ENCODE measurements around the gene RNF19B.
"Not testable (repeated sequence)": the region's sequence is repeated elsewhere in the genome, so short reads cannot be mapped to it uniquely, and the experiment has no call there.

RNF19B gene

DNA sequence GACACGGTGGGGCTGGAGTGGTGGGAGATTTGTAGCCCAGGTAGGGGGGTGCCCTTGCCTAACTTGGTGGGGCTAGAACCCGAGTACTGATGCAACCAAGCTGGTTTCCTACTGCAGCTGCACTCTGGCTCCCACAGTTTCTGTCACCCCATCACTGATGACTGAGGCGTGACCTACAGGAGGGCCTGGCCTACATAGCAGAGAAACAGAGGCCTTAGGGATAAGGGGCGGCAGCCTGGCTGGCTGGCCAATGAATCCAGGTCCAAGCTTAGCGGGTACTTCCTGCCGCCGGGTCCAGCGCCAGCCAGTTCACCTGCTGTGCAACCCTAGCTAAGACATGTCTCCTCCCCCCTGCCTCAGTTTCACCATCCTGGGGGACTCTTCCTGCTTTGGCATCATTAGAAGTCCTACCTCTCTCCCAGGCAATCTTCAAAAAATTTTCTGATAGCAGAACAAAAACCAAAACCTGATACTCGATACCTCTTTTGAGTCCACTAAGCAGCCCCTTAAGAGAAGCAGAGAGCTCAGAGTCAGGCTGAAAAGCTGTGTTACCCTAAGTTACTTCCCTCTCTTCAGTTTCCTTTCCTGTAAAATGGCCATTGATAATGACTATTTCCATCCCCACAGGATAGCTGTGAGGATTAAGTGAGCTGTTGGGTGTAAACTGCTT is 27.3 kb upstream of the RNF19B start:
- no peak for ATAC-seq

DNA sequence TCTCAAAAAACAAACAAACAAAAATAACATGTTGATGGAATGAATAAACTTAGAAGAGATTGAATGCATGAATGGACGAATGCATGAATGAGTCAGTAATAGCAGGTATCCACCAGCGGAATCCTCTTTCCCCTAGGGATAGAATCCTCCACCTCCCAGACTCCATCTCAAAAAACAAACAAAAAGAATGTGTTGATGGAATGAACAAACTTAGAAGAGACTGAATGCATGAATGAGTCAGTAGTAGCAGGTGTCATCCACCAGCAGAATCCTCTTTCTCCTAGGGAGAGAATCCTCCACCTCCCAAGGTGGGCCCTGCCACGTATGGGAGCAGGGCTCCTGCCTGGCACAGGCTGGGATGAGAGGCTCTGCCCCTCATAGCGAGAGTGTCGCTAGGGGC is 26.8 kb upstream of the RNF19B start:
- no peak for ATAC-seq

DNA sequence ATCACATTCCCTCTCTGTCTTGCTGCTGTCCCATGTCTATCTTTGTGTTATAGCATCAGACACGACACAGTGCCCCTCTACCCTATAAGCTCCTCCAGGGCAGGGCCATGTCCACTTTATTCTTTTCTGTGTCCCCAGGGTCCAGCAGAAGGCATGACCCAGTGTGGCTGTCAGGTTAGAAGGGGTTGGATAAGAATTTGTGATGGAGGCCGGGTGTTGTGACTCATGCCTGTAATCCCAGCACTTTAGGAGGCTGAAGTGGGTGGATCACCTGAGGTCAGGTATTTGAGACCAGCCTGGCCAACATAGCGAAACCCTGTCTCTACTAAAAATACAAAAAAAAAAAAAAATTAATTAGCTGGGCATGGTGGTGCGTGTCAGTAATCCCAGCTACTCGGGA is 26.3 kb upstream of the RNF19B start:
- ATAC-seq = no peak

DNA sequence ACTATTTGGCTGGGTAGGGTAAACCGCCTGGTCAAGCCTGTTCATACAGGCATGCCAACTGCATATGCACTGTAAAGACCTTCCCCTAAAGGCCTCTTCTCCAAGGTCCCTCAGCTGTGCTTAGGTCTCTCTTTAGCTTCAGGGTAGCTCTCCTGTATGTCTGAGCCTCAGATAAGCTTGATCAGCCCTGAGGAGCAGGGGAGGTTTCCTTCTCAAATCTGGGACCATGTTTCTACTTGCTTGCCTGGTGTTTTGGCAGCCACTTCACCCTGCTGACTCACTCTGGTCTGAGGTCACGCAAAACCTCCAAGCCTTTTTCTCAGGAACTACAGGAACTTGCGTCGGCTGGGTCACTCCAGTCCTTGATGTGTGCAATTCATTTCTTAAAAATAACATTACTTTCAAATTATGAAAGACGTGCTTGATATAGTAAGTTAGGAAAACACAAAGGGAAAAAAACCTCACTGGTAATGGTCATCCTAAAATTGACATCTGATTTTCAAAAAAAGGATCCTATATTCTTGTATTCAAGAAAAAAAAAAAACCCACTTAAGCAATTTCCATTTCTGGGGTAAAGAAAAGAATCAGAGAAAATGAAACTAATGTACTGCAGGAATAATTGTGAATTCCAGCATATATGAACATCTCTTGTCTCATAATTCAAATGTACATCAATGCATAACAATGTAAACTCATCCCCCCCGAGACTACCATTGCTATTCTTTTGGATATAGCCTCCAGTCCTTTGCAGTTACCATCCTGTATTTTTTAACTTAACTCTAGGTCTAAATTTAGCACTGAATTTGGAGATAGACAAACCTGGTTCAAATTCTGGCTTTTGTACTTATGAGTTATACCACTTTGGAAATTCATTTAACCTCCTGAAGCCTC is 24.8 kb upstream of the RNF19B start:
- peak; percentile 22 to 25 for ATAC-seq

DNA sequence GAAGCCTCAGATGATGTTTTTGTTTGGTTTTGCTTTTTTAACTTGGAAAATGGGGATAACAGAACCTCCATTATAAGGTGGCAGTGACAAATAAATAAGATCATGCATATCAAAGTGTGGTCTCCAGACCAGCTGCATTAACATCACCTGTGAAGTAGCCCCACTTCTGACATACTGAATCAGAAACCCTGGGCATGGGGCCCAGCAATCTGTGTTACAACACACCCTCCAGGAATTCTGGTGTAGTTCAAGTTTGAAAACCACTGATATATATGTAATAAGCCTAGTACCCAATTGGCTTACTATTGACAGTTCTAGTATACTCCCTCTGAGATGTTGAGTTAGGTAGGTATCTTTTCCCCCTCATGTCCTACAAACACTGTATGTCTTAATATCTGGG is 24.1 kb upstream of the RNF19B start:
- no peak for ATAC-seq

DNA sequence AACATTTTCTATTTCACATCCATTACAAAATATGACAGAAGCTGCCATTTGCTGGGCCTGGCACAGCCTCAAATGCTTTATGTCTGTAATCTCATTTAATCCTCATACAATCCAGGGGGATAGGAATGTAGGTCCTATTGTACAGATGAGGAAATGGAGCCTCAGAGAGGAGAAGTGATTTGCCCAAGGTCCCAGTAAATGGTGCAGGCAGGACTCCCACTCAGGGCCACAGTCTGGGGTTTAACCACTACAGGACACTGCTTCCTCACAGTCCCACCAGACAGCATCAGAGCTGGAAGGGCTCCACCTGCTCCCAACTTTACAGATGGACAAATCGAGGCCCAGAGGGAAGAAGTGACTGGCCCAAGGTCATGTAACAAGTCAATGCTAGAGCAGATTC is 20.6 kb upstream of the RNF19B start:
- no peak for ATAC-seq

DNA sequence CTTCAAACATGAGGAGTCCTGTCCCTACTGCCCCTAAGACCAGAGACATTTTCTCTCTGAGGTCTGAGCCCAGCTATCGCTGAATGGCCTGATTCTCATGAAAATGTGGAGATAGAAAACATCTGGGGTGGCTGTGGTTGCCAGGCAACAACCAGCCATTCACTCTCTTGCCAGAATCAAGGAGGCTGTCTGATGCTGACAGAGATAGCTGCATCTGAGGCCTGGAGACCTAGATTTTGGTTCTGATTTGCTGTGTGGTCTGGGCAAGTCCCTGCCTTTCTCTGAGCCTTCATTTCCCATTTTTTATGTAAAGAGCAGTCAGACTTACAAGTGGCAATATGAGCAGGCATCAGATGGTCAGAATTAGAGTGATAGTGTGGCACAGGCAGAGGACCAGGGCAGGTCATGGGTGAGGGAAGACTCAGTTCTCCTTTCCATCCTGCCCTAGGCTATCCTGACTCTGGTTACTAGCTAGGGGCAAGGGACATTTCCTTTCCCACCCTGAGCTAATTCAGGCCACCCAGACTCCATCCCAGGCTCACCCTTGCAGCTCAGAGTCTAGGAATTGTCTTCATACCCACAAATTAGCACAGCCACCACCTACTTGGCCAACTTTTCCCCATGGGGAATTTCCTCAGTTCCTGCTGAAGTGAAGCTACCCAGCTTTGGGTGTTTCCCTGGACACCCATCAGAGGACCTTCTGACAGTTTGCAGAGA is 20.0 kb upstream of the RNF19B start:
- peak; percentile 16 to 19 for ATAC-seq

DNA sequence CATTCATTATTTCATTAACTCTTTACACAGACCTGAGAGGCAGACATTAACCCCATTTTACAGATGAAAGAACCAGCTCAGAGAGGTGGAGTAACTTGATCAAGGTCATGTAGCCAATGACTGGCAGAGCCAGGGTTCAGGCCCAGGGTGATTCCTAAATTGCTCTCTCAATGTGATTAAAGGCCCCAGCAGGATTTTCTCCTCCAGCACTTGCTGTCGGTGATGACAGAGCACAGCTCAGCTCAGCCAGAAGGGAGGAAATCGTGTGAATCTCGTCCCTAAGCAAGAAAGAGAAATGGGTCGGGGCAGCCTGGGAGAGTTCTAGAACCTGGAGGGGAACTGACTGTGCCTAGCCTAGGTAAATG is 19.5 kb upstream of the RNF19B start:
- ATAC-seq = no peak

DNA sequence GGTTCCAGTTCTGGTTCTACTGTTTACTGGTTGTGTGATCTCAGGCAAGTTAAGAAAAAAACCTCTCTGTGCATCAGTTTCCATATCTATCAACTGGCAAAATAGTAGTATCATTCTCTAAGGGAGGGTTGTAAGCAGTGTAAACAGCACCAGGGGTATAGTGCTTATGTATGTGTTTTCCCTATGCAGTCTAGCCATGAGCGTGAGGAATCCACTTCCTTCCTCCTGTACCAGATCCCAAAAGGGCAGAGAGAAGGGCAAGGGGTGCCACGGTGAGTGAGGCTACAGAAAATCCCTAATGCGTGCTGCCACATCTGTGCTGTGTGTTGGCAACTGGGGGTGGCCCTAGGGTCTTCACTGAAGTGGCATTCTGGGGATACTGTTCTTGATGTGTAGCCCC is 18.4 kb upstream of the RNF19B start:
- ATAC-seq = no peak

DNA sequence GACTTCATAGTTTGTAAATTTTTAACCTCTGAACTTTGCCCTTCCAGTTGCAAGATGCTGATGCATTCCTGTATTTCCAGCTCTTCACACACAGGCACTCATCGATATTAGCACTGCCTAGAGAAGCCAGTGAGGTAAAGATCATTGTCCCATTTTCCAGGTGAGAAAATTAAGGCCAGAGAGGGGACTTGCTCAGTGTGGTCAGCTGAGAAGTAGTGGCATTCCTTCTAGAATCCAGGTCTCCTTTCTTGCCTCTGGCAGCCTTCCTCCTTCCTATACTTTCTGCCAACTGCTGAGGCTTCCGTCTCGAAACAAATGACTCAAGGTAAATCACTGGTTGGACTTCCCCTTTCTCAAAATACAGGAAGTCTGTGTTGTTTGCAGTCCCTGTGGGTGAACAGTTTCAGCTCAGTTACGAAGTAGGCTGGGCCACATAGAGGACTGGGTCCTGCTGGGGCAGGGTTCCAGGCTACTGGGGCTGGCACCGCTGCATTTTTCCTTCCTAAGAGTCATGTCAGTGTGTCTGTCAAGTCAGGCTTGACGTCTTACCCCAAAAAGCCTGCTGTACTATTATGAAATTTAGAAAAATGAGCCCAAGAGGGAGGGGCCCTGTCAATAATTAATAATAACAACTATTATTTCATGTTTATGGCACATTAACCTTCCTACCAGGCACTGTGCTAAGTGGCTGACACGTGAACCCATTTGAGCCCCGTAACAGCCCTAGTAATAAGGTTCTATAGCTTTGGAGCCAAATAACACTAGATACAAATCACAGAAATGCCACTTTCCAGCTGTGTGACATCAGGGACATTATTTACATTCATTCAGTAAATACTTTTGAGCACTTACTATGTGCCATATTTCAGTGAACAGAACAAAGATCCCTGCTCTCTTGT is 16.6 kb upstream of the RNF19B start:
- ATAC-seq = peak; percentile 98

DNA sequence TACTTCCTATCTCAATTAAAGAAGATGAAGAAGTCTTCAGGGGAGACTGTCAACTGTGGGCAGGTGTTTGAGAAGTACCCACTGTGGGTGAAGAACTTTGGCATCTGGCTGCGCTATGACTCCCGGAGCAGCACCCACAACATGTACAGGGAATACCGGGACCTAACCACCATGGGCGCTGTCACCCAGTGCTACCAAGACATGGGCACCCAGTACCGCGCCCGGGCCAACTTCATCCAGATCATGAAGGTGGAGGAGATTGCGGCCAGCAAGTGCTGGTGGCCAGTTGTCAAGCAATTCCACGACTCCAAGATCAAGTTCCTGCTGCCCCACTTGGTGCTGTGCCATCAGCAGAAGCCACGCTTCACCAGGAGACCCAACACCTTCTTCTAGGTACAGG is 15.5 kb upstream of the RNF19B start:
- no peak for ATAC-seq

DNA sequence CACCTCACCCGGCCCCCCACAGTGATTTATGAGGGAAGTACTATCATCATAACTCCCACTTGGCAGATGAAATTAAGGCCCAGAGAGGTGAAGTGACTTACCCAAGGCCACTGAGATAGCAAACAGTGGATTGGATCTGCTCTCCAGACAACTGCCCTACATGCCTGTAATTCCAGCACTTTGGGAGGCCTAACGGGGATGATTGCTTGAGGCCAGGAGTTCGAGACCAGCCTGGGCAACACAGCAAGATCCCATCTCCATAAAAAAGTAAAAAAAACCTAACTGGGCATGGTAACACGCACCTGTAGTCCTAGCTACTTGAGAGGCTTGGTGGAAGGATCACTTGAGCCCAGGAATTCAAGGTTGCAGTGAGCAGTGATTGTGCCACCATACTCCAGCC is 14.2 kb upstream of the RNF19B start:
- ATAC-seq = no peak

DNA sequence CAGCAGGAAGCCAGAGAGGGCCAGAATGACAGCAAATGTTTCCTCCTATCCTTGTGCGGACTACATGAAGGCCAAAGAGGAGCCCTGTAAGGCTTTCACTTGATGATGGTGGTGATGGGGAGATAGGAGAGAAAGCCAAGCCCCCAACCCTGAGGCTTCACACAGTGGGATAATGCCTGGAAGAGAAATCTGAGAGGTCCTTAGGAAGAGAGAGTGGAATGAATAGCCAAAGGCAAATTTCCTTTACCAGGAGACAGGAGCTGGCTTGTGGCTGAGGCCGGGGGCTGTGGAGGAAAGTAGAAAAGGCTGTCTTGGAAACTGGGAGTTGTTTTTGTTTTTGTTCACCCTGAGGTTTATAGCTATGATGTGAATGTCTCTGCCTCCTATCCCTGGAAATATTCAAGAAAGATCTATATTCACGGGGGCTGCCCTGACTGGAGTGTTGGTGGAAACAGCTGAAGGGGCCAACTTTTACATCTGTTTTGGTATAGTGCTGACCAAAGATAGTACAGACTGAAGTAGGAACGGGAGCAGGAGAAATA is 13.0 kb upstream of the RNF19B start:
- no peak for ATAC-seq

DNA sequence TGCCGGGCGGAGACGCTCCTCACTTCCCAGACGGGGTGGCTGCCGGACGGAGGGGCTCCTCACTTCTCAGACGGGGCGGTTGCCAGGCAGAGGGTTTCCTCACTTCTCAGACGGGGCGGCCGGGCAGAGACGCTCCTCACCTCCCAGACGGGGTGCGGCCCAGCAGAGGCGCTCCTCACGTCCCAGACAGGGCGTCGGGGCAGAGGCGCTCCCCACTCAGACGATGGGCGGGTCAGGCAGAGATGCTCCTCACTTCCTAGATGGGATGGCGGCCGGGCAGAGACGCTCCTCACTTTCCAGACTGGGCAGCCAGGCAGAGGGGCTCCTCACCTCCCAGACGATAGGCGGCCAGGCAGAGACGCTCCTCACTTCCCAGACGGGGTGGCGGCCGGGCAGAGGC is 10.4 kb upstream of the RNF19B start:
- ATAC-seq = not testable (repeated sequence)

DNA sequence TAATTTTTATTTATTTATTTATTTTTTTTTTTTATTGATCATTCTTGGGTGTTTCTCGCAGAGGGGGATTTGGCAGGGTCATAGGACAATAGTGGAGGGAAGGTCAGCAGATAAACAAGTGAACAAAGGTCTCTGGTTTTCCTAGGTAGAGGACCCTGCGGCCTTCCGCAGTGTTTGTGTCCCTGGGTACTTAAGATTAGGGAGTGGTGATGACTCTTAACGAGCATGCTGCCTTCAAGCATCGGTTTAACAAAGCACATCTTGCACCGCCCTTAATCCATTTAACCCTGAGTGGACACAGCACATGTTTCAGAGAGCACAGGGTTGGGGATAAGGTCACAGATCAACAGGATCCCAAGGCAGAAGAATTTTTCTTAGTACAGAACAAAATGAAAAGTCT is 8.8 kb upstream of the RNF19B start:
- ATAC-seq = not testable (repeated sequence)

DNA sequence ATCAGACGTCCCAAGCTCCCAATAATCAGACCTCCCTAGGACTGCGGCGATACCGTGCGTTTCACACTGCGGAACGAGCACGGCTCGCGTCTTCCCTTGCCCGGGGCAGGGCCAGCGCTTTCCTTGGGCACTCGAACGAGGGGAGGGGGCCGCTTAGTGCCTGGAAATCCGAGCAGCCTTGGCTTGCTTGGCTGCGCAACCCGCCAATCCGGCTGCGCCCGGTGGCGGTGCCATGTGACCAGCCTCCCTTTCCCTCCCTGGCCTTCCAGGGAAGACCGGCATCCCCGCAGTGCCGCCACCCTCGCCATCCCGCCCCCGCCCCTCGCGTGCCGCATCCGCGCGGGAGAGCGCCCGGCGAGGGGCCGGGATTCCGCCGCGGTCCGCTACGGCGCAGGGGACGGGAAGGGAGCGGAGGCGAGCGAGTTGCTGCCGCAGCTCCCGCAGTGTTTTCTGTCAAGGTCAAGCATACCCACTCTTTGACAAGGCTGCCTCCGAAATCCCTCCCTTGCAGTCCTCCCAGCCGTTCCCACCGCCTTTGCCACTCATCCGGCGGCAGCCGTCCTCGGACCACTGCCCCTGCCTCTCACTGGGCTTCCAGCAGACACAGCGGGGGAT is 8.3 kb upstream of the RNF19B start:
- ATAC-seq = no peak

DNA sequence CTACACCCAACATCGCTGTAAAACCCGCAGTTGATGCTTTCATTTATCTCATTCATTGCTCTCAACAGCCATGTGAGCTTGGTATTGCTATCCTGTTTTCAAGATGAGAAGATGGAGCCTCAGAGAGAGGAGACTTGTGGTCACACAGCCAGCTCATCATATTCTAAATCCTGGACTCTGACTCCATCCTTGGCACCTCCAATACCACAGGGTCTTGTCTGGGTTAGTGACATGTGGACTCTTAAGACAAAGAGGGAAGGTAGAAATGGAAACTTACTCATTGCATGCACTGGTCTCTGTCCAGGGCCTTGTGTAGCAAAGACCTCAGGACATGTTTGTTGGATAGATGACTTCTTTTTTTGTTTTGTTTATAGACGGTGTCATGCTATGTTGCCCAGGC is 7.0 kb upstream of the RNF19B start:
- ATAC-seq = no peak

DNA sequence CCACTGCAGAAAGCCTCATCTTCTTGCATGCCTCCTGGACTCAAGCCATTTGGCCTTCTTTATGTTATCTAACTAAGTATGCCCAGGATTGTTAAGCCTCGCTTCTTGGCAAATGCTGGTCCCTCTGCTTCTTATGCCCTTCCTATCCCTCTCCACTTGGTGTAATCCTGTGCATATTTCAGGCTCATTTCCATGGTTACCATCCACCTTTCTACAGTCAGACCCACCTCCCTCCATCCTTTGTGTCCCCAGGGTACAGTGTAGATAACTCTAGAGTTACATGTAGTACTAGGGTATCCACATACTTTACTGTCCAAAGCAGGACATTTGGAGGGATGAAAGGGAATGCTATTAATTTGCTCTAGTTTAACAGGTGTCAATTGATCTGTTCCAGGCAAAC is 6.5 kb upstream of the RNF19B start:
- no peak for ATAC-seq

DNA sequence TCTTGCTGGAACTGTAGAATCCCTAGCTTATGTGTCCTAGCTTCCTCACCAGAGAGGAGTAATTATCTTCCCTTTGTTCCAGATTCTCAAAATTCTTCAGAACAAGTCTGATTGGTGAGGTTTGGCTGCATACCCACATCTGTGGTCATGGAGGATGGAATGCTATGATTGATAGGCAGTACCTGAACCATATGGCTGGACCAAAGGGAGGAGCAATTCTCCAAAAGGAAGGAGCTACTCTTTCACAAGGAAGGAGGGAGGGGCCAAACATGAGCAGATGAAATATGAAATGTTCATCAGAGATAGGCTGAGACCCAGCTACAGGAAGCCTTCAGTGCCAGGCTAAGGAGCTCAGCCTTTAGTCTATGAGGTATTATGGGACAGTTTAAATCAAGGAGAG is 5.0 kb upstream of the RNF19B start:
- no peak for ATAC-seq

DNA sequence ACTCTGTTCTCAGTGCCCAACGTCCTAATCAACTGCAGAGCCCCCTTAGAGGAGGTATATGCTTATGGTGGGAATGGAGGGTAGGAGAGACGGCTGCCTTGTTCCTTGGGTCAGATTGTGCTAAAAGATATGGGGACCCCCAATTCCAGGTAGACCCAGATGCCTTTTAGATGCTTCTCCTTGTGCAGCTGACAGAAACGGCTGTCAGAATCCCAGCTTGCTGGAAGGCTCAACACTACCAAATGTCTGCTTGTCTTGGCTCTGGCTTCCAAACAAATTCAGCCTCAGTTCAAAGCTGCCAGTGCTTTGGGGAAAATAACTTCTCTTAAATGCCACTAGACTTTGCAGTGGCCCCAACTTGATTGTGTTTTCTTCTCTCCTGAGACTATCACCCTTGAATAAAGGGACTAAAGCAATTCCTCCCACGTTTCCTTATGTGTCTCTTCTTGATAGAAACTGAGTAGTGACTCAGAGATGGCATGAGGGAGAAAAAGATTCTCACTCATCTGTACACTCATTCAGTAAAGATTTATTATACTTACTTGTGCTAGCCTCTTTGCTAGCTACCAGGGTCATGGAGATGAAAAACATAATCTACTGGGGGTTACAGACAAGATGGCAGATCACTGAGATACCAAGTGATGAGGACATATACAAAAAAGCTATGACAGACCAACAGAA is 3.4 kb upstream of the RNF19B start:
- ATAC-seq = no peak

DNA sequence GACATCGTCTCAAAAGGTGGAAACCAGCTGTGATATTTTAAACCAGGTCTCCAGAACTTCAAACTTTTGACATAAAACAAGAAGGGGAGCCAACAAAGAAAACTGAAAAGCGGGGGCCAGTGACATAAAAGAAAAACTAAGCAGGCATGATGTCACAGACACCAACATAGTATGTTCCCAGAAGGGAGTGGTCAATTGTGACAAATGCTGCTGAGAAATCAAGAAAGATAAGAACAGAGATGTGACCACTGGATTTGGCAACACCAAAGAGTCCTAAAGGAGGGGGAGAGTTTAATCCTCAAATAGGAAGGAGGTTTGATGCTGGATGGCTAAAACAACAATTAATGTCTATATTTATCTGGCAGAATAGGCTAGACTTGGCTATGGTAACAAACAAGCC is 2.3 kb upstream of the RNF19B start:
- ATAC-seq = no peak

Measured in activated CD4-positive, CD25-positive, alpha-beta regulatory T cell treated with anti-CD3 and anti-CD28 coated beads, Interleukin-2, amount 50 U/mL, for 24 hours (primary cell).